KOPT-K1 (cell line): Measurements from ENCODE around the gene SIRPA.

ENCODE experiments used
- H3K27ac ChIP-seq: fragments of 200-600 bp; sonication (generic); 2 replicates; pipeline ENCODE4 v1.5.1; 2016; ENCODE audit warnings: antibody characterized with exemption, mild to moderate bottlenecking, low read depth, low read length; ENCODE audit not compliant: poor library complexity, severe bottlenecking
- H3K36me3 ChIP-seq: fragments of 200-600 bp; sonication (generic); 2 replicates; pipeline ENCODE4 v1.5.1; 2017; ENCODE audit warnings: antibody characterized with exemption, mild to moderate bottlenecking, low read length, moderate library complexity; ENCODE audit not compliant: insufficient read depth
- H3K9me3 ChIP-seq: fragments of 200-600 bp; sonication (generic); 2 replicates; pipeline ENCODE4 v1.5.1; 2017; ENCODE audit warnings: antibody characterized with exemption, low read length, mild to moderate bottlenecking; ENCODE audit not compliant: insufficient read depth, poor library complexity, severe bottlenecking

Gene SIRPA

DNA sequence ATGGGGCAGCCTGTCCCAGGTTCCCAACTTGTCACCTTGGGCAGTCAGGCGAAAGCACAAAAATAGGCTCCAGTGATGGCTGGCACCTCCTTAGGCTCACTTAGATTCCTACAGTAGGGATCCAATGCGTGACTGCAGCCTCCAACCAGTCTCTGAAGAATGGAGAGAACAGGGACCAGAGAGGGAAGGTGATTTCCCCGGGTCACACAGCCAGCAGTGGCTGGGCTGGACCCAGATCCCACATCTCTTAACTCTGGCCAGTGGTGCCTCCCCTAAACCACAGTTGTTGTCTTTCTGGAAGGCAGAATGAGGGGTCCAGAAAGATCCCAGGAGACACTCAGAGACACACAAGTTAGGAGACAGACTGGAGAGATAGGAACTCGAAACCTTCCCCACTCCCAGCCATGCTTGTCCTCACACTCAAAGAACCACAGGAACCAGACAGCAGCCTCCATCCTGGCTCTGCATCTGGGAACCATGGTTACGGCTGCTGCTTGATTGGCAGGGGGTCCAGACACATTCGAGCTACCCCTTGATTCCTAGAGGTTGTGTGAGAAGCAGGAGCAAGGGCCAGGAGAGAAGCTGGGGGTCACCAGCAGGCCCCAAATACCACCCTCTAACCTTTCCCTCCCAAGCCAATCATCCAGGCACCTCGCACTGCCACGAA is 33.1 kb upstream of the SIRPA start:
- Histone ChIP-seq H3K36me3 (no peaks in the 10 kb centered on the region), H3K27ac (no peak overlapping the region), H3K9me3 (no peaks in the 10 kb centered on the region)

DNA sequence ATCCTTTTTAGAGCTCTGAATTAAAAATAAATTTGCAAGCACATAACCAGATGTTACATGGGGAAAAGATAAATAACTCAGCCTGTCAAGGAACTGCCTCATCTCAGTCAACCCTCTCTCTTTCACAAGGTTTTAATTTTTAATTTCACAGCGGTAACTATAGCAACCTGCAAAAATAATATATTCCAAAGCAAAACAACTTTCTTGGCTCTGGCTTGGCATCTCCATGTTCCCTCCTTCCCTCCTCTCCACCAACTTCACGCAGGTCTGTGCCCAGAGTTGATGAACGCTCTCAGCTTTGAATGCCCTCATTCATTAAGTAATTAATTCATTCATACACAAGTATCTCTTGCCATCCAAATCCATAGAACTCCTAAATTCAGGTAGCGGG is 32.5 kb upstream of the SIRPA start:
- Histone ChIP-seq H3K27ac (no peak overlapping the region), H3K9me3 (no peaks in the 10 kb centered on the region), H3K36me3 (no peaks in the 10 kb centered on the region)

DNA sequence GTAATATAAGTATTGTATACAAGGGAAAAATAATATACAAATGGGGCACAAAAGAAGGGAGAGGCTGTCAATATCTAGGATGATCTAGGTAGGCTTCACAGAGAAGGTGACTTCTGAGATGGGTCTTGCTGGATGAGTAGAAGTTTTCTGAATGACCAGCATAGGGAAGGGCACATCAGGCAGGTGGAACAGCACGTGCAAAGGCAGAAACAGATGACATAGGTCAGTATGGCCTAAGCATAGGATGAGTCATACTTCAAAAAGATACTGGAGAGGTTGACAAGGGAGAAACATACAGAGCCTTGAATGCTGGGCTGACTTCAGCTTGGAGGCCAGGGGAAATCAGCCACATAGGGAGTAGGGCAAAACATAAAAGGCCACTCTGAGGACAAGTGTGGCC is 31.9 kb upstream of the SIRPA start:
- Histone ChIP-seq H3K36me3 (no peaks in the 10 kb centered on the region), H3K27ac (no peak overlapping the region), H3K9me3 (no peaks in the 10 kb centered on the region)

DNA sequence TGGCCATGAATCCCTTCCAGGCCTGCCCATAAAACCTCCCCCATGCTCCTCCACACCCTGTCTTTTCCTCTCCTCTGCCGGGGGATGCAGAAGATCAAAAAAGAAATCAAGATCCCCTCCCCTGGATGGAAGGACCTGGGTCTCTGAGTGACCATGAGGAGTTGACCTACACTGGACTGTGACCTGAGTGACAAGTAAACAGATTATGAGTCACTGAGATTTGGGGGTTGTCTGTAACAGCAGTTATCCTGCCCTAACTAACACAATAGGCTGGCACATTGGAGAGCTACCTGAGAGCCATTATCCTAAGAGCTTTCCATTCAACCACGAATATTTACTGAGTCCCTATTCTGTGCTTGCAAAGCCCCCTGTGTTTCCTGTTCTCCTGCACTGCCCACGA is 28.4 kb upstream of the SIRPA start:
- H3K27ac ChIP-seq, result no peak overlapping the region
- H3K9me3 ChIP-seq, result no peaks in the 10 kb centered on the region
- no peaks in the 10 kb centered on the region for H3K36me3 ChIP-seq

DNA sequence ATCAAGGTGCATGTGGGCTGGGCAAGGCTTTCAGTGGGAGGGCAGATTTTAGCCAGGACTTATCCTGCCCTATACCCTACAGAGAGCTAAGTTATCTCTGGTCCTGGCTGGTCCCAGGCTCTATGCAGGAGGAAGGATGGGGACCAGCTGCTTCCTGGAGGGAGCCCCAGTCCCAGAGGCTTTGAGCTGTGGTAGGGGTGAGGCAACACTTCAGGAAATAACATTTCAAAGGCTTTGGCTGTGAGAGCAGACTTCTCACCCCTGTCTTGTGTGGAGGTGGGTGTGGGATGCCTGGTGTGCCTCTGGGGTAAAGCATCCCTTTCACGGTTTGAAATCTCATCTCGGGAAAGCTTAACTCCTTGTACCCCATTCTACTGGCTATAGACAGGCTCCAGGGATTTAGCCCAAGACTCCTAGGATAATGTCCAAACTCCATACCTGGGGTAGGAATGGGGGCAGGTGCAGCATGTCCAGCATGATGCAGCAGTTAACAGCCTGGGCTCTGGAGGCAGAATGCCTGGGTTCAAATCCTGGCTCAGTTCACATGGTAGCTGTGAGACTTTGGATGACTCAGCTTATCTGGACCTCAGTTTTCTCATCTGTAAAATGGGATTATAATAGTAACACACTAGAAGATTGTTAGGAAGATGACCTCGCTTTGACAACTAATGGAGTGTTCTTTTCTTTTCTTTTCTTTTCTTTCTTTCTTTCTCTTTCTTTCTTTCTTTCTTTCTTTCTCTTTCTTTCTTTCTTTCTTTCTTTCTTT is 27.5 kb upstream of the SIRPA start:
- Histone ChIP-seq H3K9me3 (no peaks in the 10 kb centered on the region), H3K36me3 (no peaks in the 10 kb centered on the region), H3K27ac (no peak overlapping the region)

DNA sequence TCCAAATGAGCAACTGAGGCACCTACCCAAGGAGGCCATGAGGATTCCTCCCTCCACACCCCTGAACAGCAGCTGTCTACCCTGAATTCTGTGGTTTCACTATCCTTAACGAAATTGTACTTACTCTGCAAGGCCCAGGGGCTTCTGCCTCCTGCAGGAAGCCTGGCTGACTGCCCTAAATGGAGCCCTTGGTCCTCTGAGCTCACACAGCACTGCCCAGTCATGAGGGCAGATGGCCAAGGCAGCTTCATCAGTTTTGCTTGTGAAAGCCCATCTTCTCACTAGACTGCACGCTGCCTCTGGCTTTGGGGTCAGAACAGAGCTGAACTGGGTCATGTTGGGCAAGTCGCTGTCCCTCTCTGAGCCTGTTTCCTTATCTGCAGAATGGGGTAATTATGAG is 26.4 kb upstream of the SIRPA start:
- Histone ChIP-seq H3K9me3 (no peaks in the 10 kb centered on the region), H3K27ac (no peak overlapping the region), H3K36me3 (no peaks in the 10 kb centered on the region)

DNA sequence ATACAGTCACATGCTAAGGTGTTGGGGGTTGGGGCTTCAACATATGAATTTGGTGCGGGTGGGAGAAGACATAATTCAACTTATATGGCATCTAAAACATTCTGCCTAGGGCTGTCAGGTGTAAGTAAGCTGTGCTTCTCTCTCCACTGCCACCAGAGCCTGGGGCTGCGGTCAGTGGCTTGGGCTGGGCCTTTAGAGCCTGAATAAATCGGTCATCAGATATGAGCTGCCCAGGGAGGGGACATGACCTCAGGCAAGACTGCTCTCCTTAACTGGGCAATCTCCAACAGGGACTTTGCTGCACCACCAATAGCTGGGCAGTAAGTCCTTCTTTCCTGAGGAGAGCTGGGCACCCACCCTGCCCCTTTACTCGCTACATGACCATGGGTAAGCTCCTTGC is 24.9 kb upstream of the SIRPA start:
- H3K9me3 ChIP-seq, result no peaks in the 10 kb centered on the region
- H3K27ac ChIP-seq, result no peak overlapping the region
- no peaks in the 10 kb centered on the region for H3K36me3 ChIP-seq

DNA sequence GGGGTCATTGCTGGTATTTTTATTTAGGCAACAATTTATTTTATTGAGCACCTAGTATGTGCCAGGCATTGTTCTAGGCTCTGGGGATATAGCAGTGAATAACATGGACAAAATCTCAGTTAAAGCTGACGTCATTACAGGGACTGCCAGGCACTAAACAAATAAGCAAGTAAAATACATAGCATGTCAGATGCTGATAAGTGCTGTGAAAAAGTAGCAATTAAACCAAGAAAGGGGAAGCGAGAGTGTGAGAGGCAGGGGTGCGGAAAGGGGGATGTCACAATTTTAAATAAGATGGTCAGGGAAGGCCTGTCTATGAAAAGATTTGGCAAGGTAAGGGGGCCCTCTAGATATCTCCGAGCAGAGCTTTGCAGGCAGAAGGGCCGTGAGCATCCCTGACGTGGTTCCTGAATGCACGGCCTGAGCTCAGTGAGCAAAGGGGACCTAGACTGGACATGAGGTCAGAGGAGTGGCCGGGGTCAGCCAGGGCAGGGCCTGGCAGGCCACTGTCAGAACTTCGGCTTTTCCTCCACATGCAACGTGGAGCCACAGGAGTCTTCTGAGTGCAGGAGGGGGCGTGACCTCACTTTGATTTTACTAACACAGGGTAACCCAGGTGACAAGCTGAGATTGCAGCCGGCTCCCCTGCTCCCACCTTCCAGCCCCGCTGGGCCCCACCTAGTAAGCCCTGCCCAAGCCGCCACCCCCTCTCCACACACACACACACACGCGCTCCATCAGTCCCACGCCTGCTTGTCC is 24.2 kb upstream of the SIRPA start:
- Histone ChIP-seq H3K9me3 (no peaks in the 10 kb centered on the region), H3K27ac (no peak overlapping the region), H3K36me3 (no peaks in the 10 kb centered on the region)

DNA sequence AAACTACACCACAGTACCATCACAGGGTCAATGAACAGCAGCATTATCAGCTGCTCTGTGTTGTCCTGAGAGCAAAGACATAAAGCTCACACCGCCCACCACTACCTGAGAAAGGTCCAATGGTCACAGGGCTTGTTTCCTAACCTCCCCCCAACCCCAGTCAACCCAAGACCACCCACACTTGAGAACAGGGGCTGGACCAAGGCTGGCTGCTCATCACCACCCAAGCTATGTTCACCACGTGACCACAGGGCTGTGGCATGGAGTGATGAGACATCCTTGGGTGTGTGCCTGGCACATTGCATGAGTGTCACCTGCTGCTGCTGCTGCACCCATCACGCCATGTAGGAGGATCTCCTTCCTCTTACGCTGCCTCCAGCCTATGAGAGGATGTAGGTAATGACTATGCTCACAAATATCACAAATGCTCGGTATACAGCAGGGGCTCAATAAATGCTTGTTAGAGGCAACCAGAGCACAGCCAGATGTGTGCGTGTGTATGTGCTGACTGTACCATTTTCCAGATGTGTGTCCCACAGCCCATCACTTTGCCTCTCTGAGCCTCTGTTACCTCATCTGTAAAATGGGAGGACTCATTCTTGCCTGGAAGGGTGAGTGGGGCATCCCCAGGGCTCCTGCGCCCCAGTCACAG is 23.3 kb upstream of the SIRPA start:
- no peaks in the 10 kb centered on the region for H3K36me3 ChIP-seq
- H3K9me3 ChIP-seq, result no peaks in the 10 kb centered on the region
- no peak overlapping the region for H3K27ac ChIP-seq

DNA sequence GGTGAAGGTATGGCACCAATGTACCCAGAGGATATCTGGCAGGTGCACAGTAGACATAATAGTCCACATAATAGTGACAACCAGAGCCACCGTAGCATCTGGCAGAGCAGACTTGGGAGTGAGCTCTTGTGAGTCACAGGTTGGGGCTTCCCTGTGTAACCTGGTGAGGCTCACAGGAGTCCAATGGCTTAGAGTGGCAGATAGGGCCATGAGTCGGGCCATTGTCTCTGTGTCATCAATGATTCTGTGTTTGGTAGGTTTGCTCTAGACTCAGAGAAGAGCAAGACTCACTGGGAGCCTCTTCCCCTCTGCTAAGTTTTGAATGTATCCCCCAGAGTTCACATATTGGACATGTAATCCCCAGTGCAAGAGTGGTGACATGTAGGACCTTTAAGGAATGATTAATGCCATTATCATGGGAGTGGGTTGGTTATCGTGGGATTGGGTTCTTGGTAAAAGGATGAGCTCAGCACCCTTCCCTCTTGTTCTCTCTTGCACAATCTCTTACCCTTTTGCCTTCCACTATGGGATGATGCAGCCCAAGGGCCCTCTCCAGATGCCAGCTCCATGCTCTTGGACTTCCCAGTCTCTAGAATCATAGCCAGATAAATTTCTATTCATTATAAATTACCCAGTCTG is 22.6 kb upstream of the SIRPA start:
- H3K9me3 ChIP-seq, result no peaks in the 10 kb centered on the region

DNA sequence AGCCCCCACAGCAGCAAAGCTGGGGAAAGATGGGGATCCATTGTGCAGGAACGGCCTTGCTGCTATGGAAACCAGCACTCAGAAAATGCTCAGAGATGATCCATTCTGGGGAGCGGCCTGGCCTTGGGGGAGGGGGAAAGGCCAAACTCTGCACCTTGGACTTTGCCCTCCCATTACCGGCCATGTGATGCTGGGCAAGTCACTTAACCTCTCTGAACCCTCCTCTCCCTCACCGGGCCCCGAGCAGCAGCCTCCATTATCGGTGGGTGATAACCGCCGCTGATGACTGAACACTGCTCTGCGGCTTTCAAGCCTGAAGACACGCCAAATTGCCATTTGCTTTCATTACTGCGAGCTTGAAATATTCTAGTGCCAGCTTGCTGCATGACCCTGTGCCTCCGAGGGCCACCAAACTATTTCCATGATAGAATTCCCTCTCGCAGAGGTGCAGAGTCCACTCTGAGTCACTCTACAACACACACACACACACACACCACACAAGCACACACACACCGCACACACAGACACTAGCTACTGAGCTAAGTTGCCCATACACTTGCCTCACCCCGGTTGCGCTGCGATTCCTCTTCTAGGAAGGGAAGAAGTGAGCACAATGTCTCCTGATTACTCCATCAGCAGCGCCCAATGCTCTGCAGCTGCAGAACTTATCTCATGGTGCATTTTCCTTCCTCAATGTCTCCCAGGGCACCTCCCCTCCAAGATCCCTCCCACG is 20.6 kb upstream of the SIRPA start:
- no peaks in the 10 kb centered on the region for H3K9me3 ChIP-seq
- no peak overlapping the region for H3K27ac ChIP-seq
- H3K36me3 ChIP-seq, result no peaks in the 10 kb centered on the region

More for the DNA sequence above, 22.6 kb upstream of the SIRPA start:
- H3K27ac ChIP-seq, result no peak overlapping the region
- no peaks in the 10 kb centered on the region for H3K36me3 ChIP-seq

DNA sequence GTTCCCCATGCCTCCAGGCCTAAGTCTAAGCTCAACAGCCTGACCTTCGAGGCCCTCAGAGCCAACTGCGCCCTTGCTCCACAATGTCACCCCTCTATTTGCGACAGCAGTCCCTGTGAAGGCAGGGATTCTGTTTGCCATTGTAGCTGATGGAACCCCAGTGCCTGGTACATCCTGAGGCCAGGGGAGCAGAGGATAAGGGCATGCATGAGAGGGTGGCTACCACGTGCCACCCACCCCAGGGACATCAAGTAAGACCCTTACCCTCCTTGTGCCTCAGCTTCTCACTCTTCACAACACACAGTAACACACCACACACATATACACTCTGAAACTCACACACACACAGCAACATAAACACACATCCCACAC is 20.0 kb upstream of the SIRPA start:
- no peaks in the 10 kb centered on the region for H3K9me3 ChIP-seq
- no peak overlapping the region for H3K27ac ChIP-seq
- H3K36me3 ChIP-seq, result no peaks in the 10 kb centered on the region

DNA sequence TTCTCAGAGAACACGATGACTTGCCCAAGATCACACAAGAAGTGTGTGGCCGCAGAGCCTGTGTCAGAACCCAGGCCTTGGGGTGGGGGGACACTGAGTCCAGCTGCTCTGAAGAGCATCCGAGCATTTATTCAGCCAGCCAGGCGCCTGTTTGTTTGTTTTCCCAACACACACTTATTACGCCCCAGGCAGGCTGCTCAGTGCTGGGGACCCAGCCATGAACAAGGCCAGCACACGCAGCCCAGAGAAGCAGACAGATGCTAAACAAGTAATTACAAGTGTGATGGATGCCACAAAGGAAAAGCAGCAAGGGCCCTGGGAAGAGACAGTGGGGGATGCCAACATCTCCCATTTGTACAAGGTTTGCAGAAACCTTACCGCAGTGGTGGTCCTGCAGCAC is 19.4 kb upstream of the SIRPA start:
- H3K9me3 ChIP-seq, result no peaks in the 10 kb centered on the region
- H3K36me3 ChIP-seq, result no peaks in the 10 kb centered on the region
- no peak overlapping the region for H3K27ac ChIP-seq

DNA sequence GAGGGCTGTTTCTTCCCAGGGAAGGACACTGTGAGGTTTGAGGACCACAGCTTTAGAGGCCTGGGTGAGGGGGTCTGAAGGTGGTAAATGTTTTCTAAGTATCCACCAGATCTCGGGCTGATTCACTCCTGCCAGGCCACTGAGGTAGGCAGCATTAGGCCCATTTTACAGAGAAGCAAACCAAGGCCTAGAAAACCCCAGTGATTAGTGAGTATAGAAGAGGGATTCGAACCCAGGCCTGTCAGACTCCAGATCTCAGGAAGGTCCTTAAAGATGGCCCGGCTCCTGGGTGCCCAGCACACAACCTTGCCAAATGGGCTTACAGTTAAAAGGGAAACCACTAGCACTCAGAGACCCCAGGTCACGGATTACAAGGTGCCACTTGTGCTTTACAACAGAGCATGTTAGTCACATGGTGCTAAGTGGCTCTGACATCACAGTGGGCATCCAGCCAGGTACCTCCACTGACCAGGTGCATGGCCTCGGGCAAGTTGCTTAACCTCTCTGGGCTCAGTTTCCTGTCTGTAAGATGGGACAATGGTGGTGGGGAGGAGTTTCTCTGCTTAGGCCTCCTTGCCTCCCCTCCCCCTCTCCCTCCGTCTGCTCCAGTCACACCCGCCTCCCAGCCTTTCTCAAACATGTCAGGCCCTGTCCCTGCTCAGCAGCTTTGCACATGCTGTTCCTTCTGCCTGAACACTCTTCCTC is 18.8 kb upstream of the SIRPA start:
- Histone ChIP-seq H3K36me3 (no peaks in the 10 kb centered on the region), H3K9me3 (no peaks in the 10 kb centered on the region), H3K27ac (no peak overlapping the region)
